IMR-90 (cell line): ENCODE measurements around the gene AFAP1L1. TPM values are rescaled to one million over a fixed set of nuclear protein-coding genes. Genes with fewer than 3 reads are reported as not detected.

Source experiments
- ATAC-seq: fragments of 200-7000 bp; cut with Tn5 transposase; 2 replicates; pipeline ENCODE4 v1.9.1; 2020; ENCODE audit warnings: low read depth, mild to moderate bottlenecking, moderate library complexity
- BruUV-seq: library from RNA; stranded (reverse); fragments of 400-500 nt; replicated peaks from 2 replicates; lab custom pipeline; 2021; lab: Mats Ljungman, UMichigan
- CTCF ChIA-PET: fragments of 300-600 bp; formaldehyde crosslinking; extraction: SDS; loops from one replicate; lab custom pipeline; 2021; ENCODE audit warnings: antibody characterized with exemption; lab: Yijun Ruan, JAX
- POLR2A ChIA-PET: fragments of 300-600 bp; sonication (Branson Sonifier 250); formaldehyde crosslinking; loops from one replicate; lab custom pipeline; 2022; ENCODE audit warnings: antibody characterized with exemption; ENCODE audit not compliant: unreplicated experiment; lab: Charles Lee
- DNase-seq: peaks from one replicate; pipeline ENCODE4 v3.0.0; 2013
- H2AFZ ChIP-seq: replicated peaks from 2 replicates; pipeline ENCODE3; 2013; ENCODE audit warnings: low read length, mild to moderate bottlenecking; ENCODE audit not compliant: poor library complexity
- H2AK5ac ChIP-seq: 2 replicates; pipeline ENCODE4 v1.6.1; 2013; ENCODE audit warnings: low read depth, low read length, inconsistent platforms
- H2AK9ac ChIP-seq: replicated peaks from 2 replicates; pipeline ENCODE3; 2013; ENCODE audit warnings: mild to moderate bottlenecking, low read depth, low read length, moderate library complexity; ENCODE audit not compliant: poor library complexity
- H2BK120ac ChIP-seq: 2 replicates; pipeline ENCODE4 v1.6.1; 2013; ENCODE audit warnings: low read depth, low read length, inconsistent platforms
- H2BK15ac ChIP-seq: 3 replicates; pipeline ENCODE4 v1.6.1; 2013; ENCODE audit warnings: low read depth, low read length, inconsistent platforms
- H2BK20ac ChIP-seq: 2 replicates; pipeline ENCODE4 v1.6.1; 2013; ENCODE audit warnings: low read depth, mild to moderate bottlenecking, inconsistent platforms, low read length, moderate library complexity
- H2BK5ac ChIP-seq: 2 replicates; pipeline ENCODE4 v1.6.1; 2013; ENCODE audit warnings: mild to moderate bottlenecking, low read depth, low read length, inconsistent platforms; ENCODE audit not compliant: poor library complexity, severe bottlenecking
- H3K14ac ChIP-seq: replicated peaks from 2 replicates; pipeline ENCODE4 v1.6.1; 2013; ENCODE audit warnings: low read depth, low read length, inconsistent platforms
- H3K18ac ChIP-seq: 2 replicates; pipeline ENCODE4 v1.6.1; 2013; ENCODE audit warnings: low read depth, low read length, control low read depth
- H3K23ac ChIP-seq: 2 replicates; pipeline ENCODE4 v1.6.1; 2013; ENCODE audit warnings: low read depth, low read length, inconsistent platforms
- H3K27ac ChIP-seq: 2 replicates; pipeline ENCODE4 v1.5.1; 2013; ENCODE audit warnings: mild to moderate bottlenecking, control low read depth, low read length; ENCODE audit not compliant: insufficient read depth
- H3K27me3 ChIP-seq: 2 replicates; pipeline ENCODE4 v1.6.1; 2013; ENCODE audit warnings: low read length; ENCODE audit not compliant: control insufficient read depth, insufficient read depth
- H3K36me3 ChIP-seq: 2 replicates; pipeline ENCODE4 v1.6.1; 2013; ENCODE audit warnings: low read length, mixed read lengths; ENCODE audit not compliant: control insufficient read depth, insufficient read depth
- H3K4ac ChIP-seq: 2 replicates; pipeline ENCODE4 v1.6.1; 2013; ENCODE audit warnings: low read depth, low read length, inconsistent platforms
- H3K4me1 ChIP-seq: 2 replicates; pipeline ENCODE4 v1.6.1; 2013; ENCODE audit warnings: low read length, mixed read lengths; ENCODE audit not compliant: control insufficient read depth, insufficient read depth
- H3K4me2 ChIP-seq: 2 replicates; pipeline ENCODE4 v1.6.1; 2013; ENCODE audit warnings: low read depth, mild to moderate bottlenecking, control low read depth, low read length, moderate library complexity
- H3K4me3 ChIP-seq: 2 replicates; pipeline ENCODE4 v1.5.1; 2013; ENCODE audit warnings: low read depth, mild to moderate bottlenecking, control low read depth, low read length, moderate library complexity; ENCODE audit not compliant: insufficient read depth
- H3K56ac ChIP-seq: 2 replicates; pipeline ENCODE4 v1.6.1; 2013; ENCODE audit warnings: low read length, inconsistent platforms; ENCODE audit not compliant: insufficient read depth; ENCODE audit errors: extremely low read depth
- H3K79me1 ChIP-seq, 2 experiments: 2 replicates each; pipeline ENCODE4 v1.6.1; 2013; ENCODE audit warnings: low read length in 2 of 2, inconsistent platforms in 1 of 2, low read depth in 1 of 2
- H3K9ac ChIP-seq: 2 replicates; pipeline ENCODE4 v1.6.1; 2013; ENCODE audit warnings: low read depth, low read length, control low read depth
- H3K9me1 ChIP-seq: 2 replicates; pipeline ENCODE4 v1.6.1; 2013; ENCODE audit warnings: low read length, inconsistent platforms; ENCODE audit not compliant: insufficient read depth
- H3K9me3 ChIP-seq: 2 replicates; pipeline ENCODE4 v1.6.1; 2013; ENCODE audit warnings: low read length; ENCODE audit not compliant: control insufficient read depth, insufficient read depth
- H4K20me1 ChIP-seq: 2 replicates; pipeline ENCODE4 v1.6.1; 2013; ENCODE audit warnings: low read length, inconsistent platforms; ENCODE audit not compliant: insufficient read depth
- H4K5ac ChIP-seq: 2 replicates; pipeline ENCODE4 v1.6.1; 2013; ENCODE audit warnings: mild to moderate bottlenecking, low read depth, low read length, control low read depth
- H4K8ac ChIP-seq, 2 experiments: 2 replicates each; pipeline ENCODE4 v1.6.1; 2013; ENCODE audit warnings: low read depth in 2 of 2, low read length in 2 of 2, control low read depth in 1 of 2, inconsistent platforms in 1 of 2
- H4K91ac ChIP-seq: 2 replicates; pipeline ENCODE4 v1.6.1; 2013; ENCODE audit warnings: low read depth, low read length, inconsistent platforms; ENCODE audit not compliant: insufficient read depth
- BHLHE40 ChIP-seq: fragments of 150-350 bp; IDR thresholded peaks from 2 replicates; pipeline ENCODE4 v1.6.1; 2016; ENCODE audit warnings: mild to moderate bottlenecking, low read depth, low read length
- FOS ChIP-seq: fragments of 150-350 bp; IDR thresholded peaks from 2 replicates; pipeline ENCODE4 v1.6.1; 2016; ENCODE audit warnings: low read depth, low read length
- MAFK ChIP-seq: IDR thresholded peaks from 2 replicates; pipeline ENCODE4 v1.6.1; 2012; ENCODE audit warnings: low read depth, low read length, improper control_type of control experiment
- RCOR1 ChIP-seq: IDR thresholded peaks from 2 replicates; pipeline ENCODE4 v1.6.1; 2012; ENCODE audit warnings: mild to moderate bottlenecking, low read length, improper control_type of control experiment; ENCODE audit not compliant: insufficient replicate concordance
- RFX5 ChIP-seq: IDR thresholded peaks from 2 replicates; pipeline ENCODE4 v1.8.0; 2012; ENCODE audit warnings: low read depth, mild to moderate bottlenecking, low read length, moderate library complexity
- WGBS, 2 experiments: methylation state at CpG; one replicate each; pipeline versions ENCODE4 v1.1.5 to v1.1.7; 2013; ENCODE audit warnings: missing lambda C conversion rate in 2 of 2; ENCODE audit not compliant: insufficient read length in 1 of 2; ENCODE audit errors: extremely low coverage in 2 of 2; 5-methylcytosine and 5-hydroxymethylcytosine counted together
- dilution Hi-C: fragments of 300-500 bp; cut with HindIII; formaldehyde crosslinking; loops from one replicate; pipeline ENCODE4 v1.14.3; 2018; ENCODE audit warnings: low sequenced_read_pairs; ENCODE audit not compliant: unreplicated experiment
- in situ Hi-C: fragments of 300-500 bp; cut with MboI; formaldehyde crosslinking; loops from 3 replicates; pipeline ENCODE4 v1.14.3; 2019; ENCODE audit warnings: low sequenced_read_pairs, inconsistent platforms, mixed read lengths
- intact Hi-C: fragments of 100-400 bp; cut with micrococcal nuclease; formaldehyde crosslinking; loops from 2 replicates; pipeline ENCODE4 v1.10.0; 2022
- polyA plus RNA-seq, 3 experiments: library from polyadenylated mRNA; depleted of rRNA; stranded (reverse); fragments of >200 nt; gene quantifications; 2 replicates each; pipeline ENCODE4 v1.2.3, GENCODE V29; 2012; ENCODE audit warnings: low replicate concordance in 1 of 3
- total RNA-seq: library from RNA; depleted of rRNA; stranded (reverse); fragments of >200 nt; gene quantifications from 2 replicates; pipeline ENCODE4 v1.2.3, GENCODE V29; 2012

Gene AFAP1L1
- total and polyA plus RNA-seq, 2 of the 4 experiments (the other 2 are of a cell fraction): 3.3 to 5.7 TPM

- no peak for TF ChIP-seq BHLHE40
- TF ChIP-seq MAFK: peak; percentile 24; the same call in 1 of the 2 replicates
- TF ChIP-seq RFX5: no peak
- TF ChIP-seq RCOR1: no peak
- TF ChIP-seq FOS: no peak
- H3K36me3 ChIP-seq: peaks cover 12% of the 10 kb centered on the region
- H4K91ac ChIP-seq: 0 out of 2 replicates have a peak overlapping the region, but pooled peaks have one; percentile 37
- H3K4ac ChIP-seq: peak overlapping the region; percentile 60
- H3K27me3 ChIP-seq: no peaks in the 10 kb centered on the region
- no peak overlapping the region for H2AFZ ChIP-seq
- 0 out of 2 replicates have a peak, but pooled peaks have one; percentile 10 for ATAC-seq
- H3K9me1 ChIP-seq: peaks cover 8% of the 10 kb centered on the region
- H3K9ac ChIP-seq: no peak overlapping the region
- peak overlapping the region; percentile 62; the same call in 1 of the 2 replicates for H2BK20ac ChIP-seq
- H2AK5ac ChIP-seq: peak overlapping the region; percentile 78; the same call in 1 of the 2 replicates
- H3K9me3 ChIP-seq: no peaks in the 10 kb centered on the region
- POLR2A ChIA-PET: no interaction called here
- no CpG with 5 or more reads among the region's 2 CpGs for WGBS, 2 experiments
- intact Hi-C loops: loop anchor here (5.0 kb wide), 2 partner anchors 165 to 485 kb away; partner anchors contain the start of gene SH3TC2
- H3K23ac ChIP-seq: no peak overlapping the region
- peaks cover 19% of the 10 kb centered on the region for H3K4me1 ChIP-seq
- peak overlapping the region; percentile 77; the same call in 2 of the 3 replicates for H2BK15ac ChIP-seq
- dilution Hi-C loops: no loop called here
- no peak overlapping the region for H3K4me3 ChIP-seq
- peak overlapping the region; percentile 21; the same call in 1 of the 2 replicates for H3K4me2 ChIP-seq
- peak overlapping the region; percentile 66 for H3K18ac ChIP-seq
- peak overlapping the region; percentile 65; the same call in 1 of the 2 replicates for H2BK120ac ChIP-seq
- CTCF ChIA-PET: interaction anchor here (1.1 kb wide), 2 partner anchors 11 to 14 kb away, joined by 4 read pairs; no protein-coding TSS in a partner anchor
- no peaks in the 10 kb centered on the region for H4K20me1 ChIP-seq
- peak overlapping the region; percentile 75 for H2BK5ac ChIP-seq
- H3K27ac ChIP-seq: peak overlapping the region; percentile 55
- no peak overlapping the region; the same call in 1 of the 2 replicates for H3K56ac ChIP-seq
- peak; percentile 79 for DNase-seq
- BruUV-seq: no TSS peak
- H2AK9ac ChIP-seq: no peak overlapping the region
- peak overlapping the region; percentile 54; the same call in 1 of the 2 replicates for H4K5ac ChIP-seq
- H3K79me1 ChIP-seq: peaks cover 10 to 39% of the 10 kb centered on the region in 2 experiments; a peak in 2 of 4 replicates
- H4K8ac ChIP-seq: peak overlapping the region in 1 of 2 experiments; percentile 54; a peak in 1 of 4 replicates
- H3K14ac ChIP-seq: peak overlapping the region; percentile 81
- in situ Hi-C loops: loop anchor here (25.0 kb wide), 1 partner anchor 790 kb away; no protein-coding TSS in a partner anchor
Measured at GRCh38 chr5:149227168-149227826, 44.4 kb upstream of the AFAP1L1 start.
